H1 (cell line): ENCODE results near the gene DPPA5. TPM values are rescaled to one million over a fixed set of nuclear protein-coding genes. Genes with fewer than 3 reads are reported as not detected.

Experiments
- CTCF ChIA-PET: fragments of 300-600 bp; sonication (Branson Sonifier 250); formaldehyde crosslinking; loops from one replicate; lab custom pipeline; 2021; ENCODE audit not compliant: partially characterized antibody; lab: Charles Lee
- POLR2A ChIA-PET: fragments of 300-600 bp; sonication (Branson Sonifier 250); formaldehyde crosslinking; loops from one replicate; lab custom pipeline; 2021; ENCODE audit warnings: inconsistent platforms; ENCODE audit not compliant: partially characterized antibody; lab: Charles Lee
- DNase-seq, 2 experiments: peaks; one replicate each; pipeline versions ENCODE4 v3.0.0 to v3.0.0-alpha.2; 2010 to 2022; ENCODE audit warnings: low spot score in 2 of 2, low read depth in 1 of 2, mixed read lengths in 1 of 2
- FAIRE-seq: peaks from 2 replicates; lab custom pipeline; 2011; peaks lifted over from hg19 to GRCh38; lab: Jason Lieb, UNC
- H2AFZ ChIP-seq: 2 replicates; pipeline ENCODE4 v1.8.1; 2012; ENCODE audit warnings: low read length, inconsistent platforms
- H2AK5ac ChIP-seq: 2 replicates; pipeline ENCODE4 v1.6.1; 2013; ENCODE audit warnings: low read depth, low read length
- H2BK120ac ChIP-seq: replicated peaks from 2 replicates; pipeline ENCODE3; 2013; ENCODE audit warnings: low read depth, low read length, inconsistent platforms
- H2BK12ac ChIP-seq: 2 replicates; pipeline ENCODE4 v1.6.1; 2013; ENCODE audit warnings: low read depth, low read length
- H2BK15ac ChIP-seq: 2 replicates; pipeline ENCODE4 v1.6.1; 2013; ENCODE audit warnings: low read length
- H2BK20ac ChIP-seq: 2 replicates; pipeline ENCODE4 v1.6.1; 2013; ENCODE audit warnings: low read length
- H2BK5ac ChIP-seq: 2 replicates; pipeline ENCODE4 v1.6.1; 2013; ENCODE audit warnings: low read depth, low read length
- H3K14ac ChIP-seq: 2 replicates; pipeline ENCODE4 v1.6.1; 2013; ENCODE audit warnings: inconsistent platforms; ENCODE audit not compliant: insufficient read length
- H3K18ac ChIP-seq: 2 replicates; pipeline ENCODE4 v1.6.1; 2013; ENCODE audit warnings: low read length; ENCODE audit errors: extremely low read depth
- H3K23ac ChIP-seq: 2 replicates; pipeline ENCODE4 v1.6.1; 2013; ENCODE audit warnings: inconsistent platforms; ENCODE audit not compliant: insufficient read length
- H3K23me2 ChIP-seq: 2 replicates; pipeline ENCODE4 v1.6.1; 2013; ENCODE audit warnings: low read depth, low read length
- H3K27ac ChIP-seq: 2 replicates; pipeline ENCODE4 v1.6.1; 2011; ENCODE audit warnings: low read depth, low read length, inconsistent platforms
- H3K27me3 ChIP-seq, 4 experiments: replicated peaks in 1 of 4; 1 replicate in 1 of 4; 2 replicates in 3 of 4; pipeline versions ENCODE4 v1.6.1 to v1.8.1; 2011 to 2013; ENCODE audit warnings: low read length in 3 of 4, mild to moderate bottlenecking in 3 of 4, inconsistent platforms in 2 of 4, mixed read lengths in 2 of 4, moderate library complexity in 1 of 4; ENCODE audit not compliant: control insufficient read depth in 3 of 4, insufficient read depth in 3 of 4; ENCODE audit errors: extremely low read depth in 1 of 4
- H3K36me3 ChIP-seq, 4 experiments: 2 replicates each; pipeline versions ENCODE4 v1.6.1 to v1.8.1; 2011 to 2013; ENCODE audit warnings: mild to moderate bottlenecking in 4 of 4, low read length in 3 of 4, moderate library complexity in 2 of 4, control low read depth in 1 of 4, inconsistent platforms in 1 of 4; ENCODE audit not compliant: insufficient read depth in 4 of 4, control insufficient read depth in 2 of 4
- H3K4ac ChIP-seq: replicated peaks from 2 replicates; pipeline ENCODE3; 2013; ENCODE audit warnings: low read length, low read depth, mixed read lengths, inconsistent platforms; ENCODE audit not compliant: insufficient read length
- H3K4me1 ChIP-seq, 4 experiments: replicated peaks in 1 of 4; 1 replicate in 1 of 4; 2 replicates in 3 of 4; pipeline versions ENCODE4 v1.6.1 to v1.8.1; 2011 to 2013; ENCODE audit warnings: low read length in 3 of 4, inconsistent platforms in 2 of 4, mixed read lengths in 1 of 4; ENCODE audit not compliant: insufficient read depth in 4 of 4, control insufficient read depth in 3 of 4
- H3K4me2 ChIP-seq, 2 experiments: 2 replicates each; pipeline versions ENCODE4 v1.6.1 to v1.8.1; 2011 to 2013; ENCODE audit warnings: low read depth in 2 of 2, low read length in 2 of 2, control low read depth in 1 of 2, inconsistent platforms in 1 of 2, mild to moderate bottlenecking in 1 of 2; ENCODE audit not compliant: insufficient read depth in 1 of 2
- H3K4me3 ChIP-seq, 4 experiments: fragments of 200-600, 300-600 bp in 1 of 4; sonication (generic), shearing (Covaris generic), sonication (Bioruptor Twin) in 1 of 4; 2 replicates each; pipeline versions ENCODE4 v1.5.1 to v1.8.1; 2011 to 2016; ENCODE audit warnings: low read length in 4 of 4, low read depth in 3 of 4, control low read depth in 2 of 4, inconsistent platforms in 2 of 4, mild to moderate bottlenecking in 2 of 4, mixed read lengths in 1 of 4, moderate library complexity in 1 of 4; ENCODE audit not compliant: insufficient read depth in 2 of 4; ENCODE audit errors: extremely low read depth in 1 of 4
- H3K56ac ChIP-seq: replicated peaks from 2 replicates; pipeline ENCODE3; 2013; ENCODE audit warnings: low read depth, mild to moderate bottlenecking, mixed read lengths, low read length, inconsistent platforms; ENCODE audit not compliant: insufficient read length
- H3K79me1 ChIP-seq: 2 replicates; pipeline ENCODE4 v1.6.1; 2013; ENCODE audit warnings: low read depth, low read length, control low read depth
- H3K79me2 ChIP-seq, 2 experiments: 2 replicates each; pipeline versions ENCODE4 v1.6.1 to v1.8.1; 2012 to 2013; ENCODE audit warnings: low read length in 2 of 2, mild to moderate bottlenecking in 2 of 2, inconsistent platforms in 1 of 2; ENCODE audit not compliant: insufficient read depth in 2 of 2, control insufficient read depth in 1 of 2
- H3K9ac ChIP-seq, 4 experiments: replicated peaks in 1 of 4; 1 replicate in 1 of 4; 2 replicates in 3 of 4; pipeline versions ENCODE4 v1.6.1 to v1.8.1; 2011 to 2013; ENCODE audit warnings: low read depth in 3 of 4, low read length in 3 of 4, control low read depth in 2 of 4, mild to moderate bottlenecking in 2 of 4, moderate library complexity in 2 of 4, inconsistent platforms in 1 of 4; ENCODE audit errors: extremely low read depth in 1 of 4
- H3K9me3 ChIP-seq, 2 experiments: 2 replicates each; pipeline versions ENCODE4 v1.6.1 to v1.8.1; 2012 to 2013; ENCODE audit warnings: mild to moderate bottlenecking in 2 of 2, moderate library complexity in 2 of 2, control low read depth in 1 of 2, inconsistent platforms in 1 of 2, low read depth in 1 of 2, low read length in 1 of 2, mixed read lengths in 1 of 2; ENCODE audit not compliant: insufficient read depth in 2 of 2
- H4K20me1 ChIP-seq, 2 experiments: replicated peaks in 1 of 2; 2 replicates each; pipeline versions ENCODE3 to v1.8.1; 2011 to 2013; ENCODE audit warnings: inconsistent platforms in 2 of 2, low read length in 2 of 2, mild to moderate bottlenecking in 1 of 2; ENCODE audit not compliant: insufficient read depth in 2 of 2, control insufficient read depth in 1 of 2
- H4K5ac ChIP-seq: 2 replicates; pipeline ENCODE4 v1.6.1; 2013; ENCODE audit warnings: low read length, low read depth, mixed read lengths, inconsistent platforms; ENCODE audit not compliant: insufficient read length
- H4K8ac ChIP-seq: 2 replicates; pipeline ENCODE4 v1.8.0; 2013; ENCODE audit warnings: mild to moderate bottlenecking, moderate library complexity, low read length, inconsistent platforms; ENCODE audit not compliant: insufficient read depth; ENCODE audit errors: extremely low read depth
- H4K91ac ChIP-seq: replicated peaks from 2 replicates; pipeline ENCODE3; 2013; ENCODE audit warnings: low read length, mixed read lengths, inconsistent platforms; ENCODE audit not compliant: insufficient read length
- FOSL1 ChIP-seq: IDR thresholded peaks from 2 replicates; pipeline ENCODE4 v1.6.1; 2011; ENCODE audit warnings: mild to moderate bottlenecking, low read depth, low read length, moderate library complexity; ENCODE audit not compliant: insufficient read depth
- GTF2F1 ChIP-seq: IDR thresholded peaks from 2 replicates; pipeline ENCODE4 v1.6.1; 2012; ENCODE audit warnings: low read depth, low read length, improper control_type of control experiment, borderline replicate concordance
- JUN ChIP-seq: IDR thresholded peaks from 2 replicates; pipeline ENCODE4 v1.6.1; 2011; ENCODE audit warnings: low read depth, mild to moderate bottlenecking, improper control_type of control experiment, low read length
- KDM5A ChIP-seq: fragments of 200-600 bp; IDR thresholded peaks from 2 replicates; pipeline ENCODE4 v1.7.1; 2012; ENCODE audit warnings: mild to moderate bottlenecking, low read length, inconsistent platforms, mixed read lengths
- MAFK ChIP-seq: IDR thresholded peaks from 2 replicates; pipeline ENCODE4 v1.6.1; 2012; ENCODE audit warnings: low read depth, mild to moderate bottlenecking, improper control_type of control experiment, low read length
- SRF ChIP-seq: IDR thresholded peaks from 2 replicates; pipeline ENCODE4 v1.6.1; 2011; ENCODE audit warnings: mild to moderate bottlenecking, low read depth, low read length, moderate library complexity
- TAF1 ChIP-seq: IDR thresholded peaks from 2 replicates; pipeline ENCODE4 v1.6.1; 2011; ENCODE audit warnings: mild to moderate bottlenecking, low read depth, low read length
- TEAD4 ChIP-seq: IDR thresholded peaks from 2 replicates; pipeline ENCODE4 v1.6.1; 2012; ENCODE audit warnings: low read depth, low read length, inconsistent platforms, mixed read lengths
- YY1 ChIP-seq: IDR thresholded peaks from 2 replicates; pipeline ENCODE4 v1.6.1; 2011; ENCODE audit warnings: low read depth, mild to moderate bottlenecking, low read length
- ZNF274 ChIP-seq: IDR thresholded peaks from 2 replicates; pipeline ENCODE4 v1.7.0; 2012; ENCODE audit warnings: low read length, borderline replicate concordance; ENCODE audit errors: extremely low read depth
- WGBS, 2 experiments: shearing (Covaris generic) in 1 of 2; methylation state at CpG; one replicate each; pipeline versions ENCODE4 v1.1.6 to v1.1.7; 2013 to 2015; ENCODE audit warnings: low lambda C conversion rate in 2 of 2, mixed read lengths in 2 of 2, inconsistent platforms in 1 of 2, low coverage in 1 of 2, missing lambda C conversion rate in 1 of 2; ENCODE audit not compliant: insufficient replicate concordance in 2 of 2, insufficient coverage in 1 of 2, insufficient read length in 1 of 2; ENCODE audit errors: extremely low coverage in 1 of 2, missing lambda C conversion rate in 1 of 2; 5-methylcytosine and 5-hydroxymethylcytosine counted together
- polyA plus RNA-seq, 7 experiments: library from polyadenylated mRNA; depleted of rRNA in 3 of 7; stranded (reverse) in 5 of 7; unstranded in 2 of 7; fragments of >200 nt in 5 of 7; fragments of 200-250 nt in 2 of 7; gene quantifications; 1 replicate in 5 of 7; 2 replicates in 1 of 7; 4 replicates in 1 of 7; pipeline versions ENCODE4 v1.2.1 to v1.2.3, GENCODE V29; 2011 to 2013; ENCODE audit warnings: missing spikeins in 2 of 7, mixed read lengths in 2 of 7
- total RNA-seq: library from RNA; stranded (reverse); fragmentation: NEBNext Ultra II Directional; extraction: Animal tissue kit (Norgen Biotek cat#: 25700); gene quantifications from 2 replicates; pipeline ENCODE4 v1.2.1, GENCODE V29; 2021
- TF ChIP-seq, protein P1 (sequence below), 3 experiments: IDR thresholded peaks; 1 replicate in 2 of 3; 2 replicates in 1 of 3; pipeline versions ENCODE4 v1.5.1 to v1.6.1; 2011; ENCODE audit warnings: low read length in 3 of 3, mild to moderate bottlenecking in 3 of 3, inconsistent platforms in 2 of 3, low read depth in 1 of 3, moderate library complexity in 1 of 3; ENCODE audit not compliant: insufficient read depth in 1 of 3; ENCODE audit errors: control extremely low read depth in 1 of 3

The DPPA5 gene
- total and polyA plus RNA-seq, 2 of the 8 experiments (the other 6 are each of a cell fraction or from before 2014, with no cell fraction given), result 2.0 to 2.9 TPM

DNA sequence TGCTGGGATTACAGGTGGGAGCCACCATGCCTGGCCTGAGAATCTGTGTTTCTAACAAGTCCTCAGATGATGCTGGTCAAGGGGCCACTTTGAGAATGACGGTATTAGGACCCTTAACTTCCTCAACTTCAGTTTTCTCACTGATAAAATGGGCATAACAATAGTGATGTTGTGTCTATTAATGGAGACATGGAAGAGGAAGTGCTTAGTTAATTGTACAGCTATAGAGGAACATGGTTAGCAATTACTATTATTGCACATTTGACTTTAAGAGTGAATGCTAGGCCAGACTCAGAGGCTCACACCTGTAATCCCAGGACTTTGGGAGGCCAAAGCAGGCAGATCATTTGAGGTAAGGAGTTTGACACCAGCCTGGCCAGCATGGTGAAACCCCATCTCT, 12.7 kb downstream of the DPPA5 start:
- 95% methylated on average over 1 of the region's 1 CpG; no CpG with 5 or more reads in 1 of the 2 experiments for WGBS, 2 experiments
- H3K23ac ChIP-seq, result no peak overlapping the region
- no peak overlapping the region for H3K56ac ChIP-seq
- no peak for FAIRE-seq
- no peak overlapping the region for H2BK5ac ChIP-seq
- H3K4ac ChIP-seq, result no peak overlapping the region
- H2AFZ ChIP-seq, result no peak overlapping the region
- ChIA-PET CTCF (interaction anchor here (3.0 to 4.3 kb wide), 2 partner anchors 14 to 15 kb away, joined by 16 to 32 read pairs; no protein-coding TSS in a partner anchor), POLR2A (no interaction called here)
- H2BK12ac ChIP-seq, result no peak overlapping the region
- H3K36me3 ChIP-seq, result no peaks in the 10 kb centered on the region
- no peak overlapping the region for H3K9ac ChIP-seq
- H3K4me3 ChIP-seq, result no peak overlapping the region
- H4K91ac ChIP-seq, result no peak overlapping the region
- H3K79me2 ChIP-seq, result no peaks in the 10 kb centered on the region
- H3K27me3 ChIP-seq, result no peaks in the 10 kb centered on the region
- H2AK5ac ChIP-seq, result no peak overlapping the region
- no peaks in the 10 kb centered on the region for H3K9me3 ChIP-seq
- H2BK15ac ChIP-seq, result no peak overlapping the region
- TF ChIP-seq TAF1, result no peak
- no peak for TF ChIP-seq MAFK
- TF ChIP-seq GTF2F1, result no peak
- no peak for TF ChIP-seq KDM5A
- no peak for TF ChIP-seq SRF
- no peak for TF ChIP-seq ZNF274
- TF ChIP-seq, protein P1, sequence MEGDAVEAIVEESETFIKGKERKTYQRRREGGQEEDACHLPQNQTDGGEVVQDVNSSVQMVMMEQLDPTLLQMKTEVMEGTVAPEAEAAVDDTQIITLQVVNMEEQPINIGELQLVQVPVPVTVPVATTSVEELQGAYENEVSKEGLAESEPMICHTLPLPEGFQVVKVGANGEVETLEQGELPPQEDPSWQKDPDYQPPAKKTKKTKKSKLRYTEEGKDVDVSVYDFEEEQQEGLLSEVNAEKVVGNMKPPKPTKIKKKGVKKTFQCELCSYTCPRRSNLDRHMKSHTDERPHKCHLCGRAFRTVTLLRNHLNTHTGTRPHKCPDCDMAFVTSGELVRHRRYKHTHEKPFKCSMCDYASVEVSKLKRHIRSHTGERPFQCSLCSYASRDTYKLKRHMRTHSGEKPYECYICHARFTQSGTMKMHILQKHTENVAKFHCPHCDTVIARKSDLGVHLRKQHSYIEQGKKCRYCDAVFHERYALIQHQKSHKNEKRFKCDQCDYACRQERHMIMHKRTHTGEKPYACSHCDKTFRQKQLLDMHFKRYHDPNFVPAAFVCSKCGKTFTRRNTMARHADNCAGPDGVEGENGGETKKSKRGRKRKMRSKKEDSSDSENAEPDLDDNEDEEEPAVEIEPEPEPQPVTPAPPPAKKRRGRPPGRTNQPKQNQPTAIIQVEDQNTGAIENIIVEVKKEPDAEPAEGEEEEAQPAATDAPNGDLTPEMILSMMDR (IDR thresholded peaks at IDR 0.05; ENCODE audit: control extremely low read depth in 1 of 3, insufficient read depth in 1 of 3, low read depth in 1 of 3, low read length in 3 of 3), result no peak
- TF ChIP-seq TEAD4, result no peak
- no peak for TF ChIP-seq FOSL1
- TF ChIP-seq YY1, result no peak
- TF ChIP-seq JUN, result no peak
- no peak overlapping the region for H3K14ac ChIP-seq
- no peak for DNase-seq
- no peaks in the 10 kb centered on the region for H4K20me1 ChIP-seq
- H3K4me2 ChIP-seq, result no peak overlapping the region
- H3K23me2 ChIP-seq, result no peaks in the 10 kb centered on the region
- H2BK120ac ChIP-seq, result no peak overlapping the region
- no peaks in the 10 kb centered on the region for H3K79me1 ChIP-seq
- H4K5ac ChIP-seq, result no peak overlapping the region
- no peaks in the 10 kb centered on the region for H3K4me1 ChIP-seq
- no peak overlapping the region for H4K8ac ChIP-seq
- H3K18ac ChIP-seq, result no peak overlapping the region; the same call in 1 of the 2 replicates
- H3K27ac ChIP-seq, result no peak overlapping the region
- H2BK20ac ChIP-seq, result no peak overlapping the region
